HL-60 (cell line): Measurements from ENCODE around the gene RERE.

Experiments
- CTCF ChIP-seq: IDR thresholded peaks from one replicate; pipeline ENCODE4 v1.5.1; 2011; ENCODE audit warnings: low read length, control low read depth, inconsistent platforms; ENCODE audit not compliant: insufficient read depth
- POLR2AphosphoS5 ChIP-seq: IDR thresholded peaks from 2 replicates; pipeline ENCODE4 v1.6.1; 2012; ENCODE audit warnings: low read depth

DNA sequence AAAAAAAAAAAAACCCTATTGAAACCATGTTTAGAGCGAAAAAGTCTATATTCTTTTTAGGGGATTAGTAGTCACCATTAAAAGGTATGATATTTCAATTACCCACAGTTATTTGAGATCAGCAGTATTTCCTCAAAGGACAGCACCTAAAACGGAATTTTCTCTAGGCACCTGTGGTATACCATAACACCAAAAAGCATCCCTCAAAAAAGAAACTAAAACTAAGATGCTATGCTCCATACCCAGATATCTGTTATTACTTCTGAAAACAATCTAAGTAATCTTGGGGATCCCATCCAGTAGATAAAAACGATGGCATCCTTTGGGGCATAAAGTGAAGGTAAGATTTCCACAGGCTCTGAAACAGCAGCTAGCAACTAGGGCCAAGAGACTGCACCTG is 89.0 kb downstream of the RERE start:
- no peak for TF ChIP-seq CTCF
- TF ChIP-seq POLR2AphosphoS5: no peak
